C1 segment of cervical spinal cord (tissue), 14 donors: Measurements from ENCODE around the gene SLC19A1.
A peak's percentile ranks its signal among the peaks of the same experiment; 100 is the strongest.

Experiments
- DNase-seq, 14 donors: peaks; one replicate each; lab custom pipeline; 2025; lab: John Stamatoyannopoulos, UW

Gene SLC19A1

DNA sequence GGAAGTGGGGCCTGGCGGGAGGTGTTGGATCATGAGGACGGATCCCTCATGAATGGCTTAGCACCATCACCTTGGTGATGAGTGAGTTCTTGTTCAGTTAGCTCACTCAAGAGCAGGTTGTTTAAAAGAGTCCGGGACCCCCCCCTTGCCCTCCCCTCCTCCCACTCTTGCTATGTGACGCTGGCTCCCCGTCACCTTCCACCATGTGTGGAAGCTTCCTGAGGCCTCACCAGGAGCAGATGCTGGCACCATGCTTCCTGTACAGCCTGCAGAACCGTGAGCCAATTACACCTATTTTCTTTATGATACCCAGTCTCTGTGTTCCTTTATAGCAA lies 3.0 kb upstream of the SLC19A1 start:
- no peak for DNase-seq

GRCh38 chr21:45544449-45545235 lies 2.4 kb upstream of the SLC19A1 start:
- DNase-seq = no peak

DNA sequence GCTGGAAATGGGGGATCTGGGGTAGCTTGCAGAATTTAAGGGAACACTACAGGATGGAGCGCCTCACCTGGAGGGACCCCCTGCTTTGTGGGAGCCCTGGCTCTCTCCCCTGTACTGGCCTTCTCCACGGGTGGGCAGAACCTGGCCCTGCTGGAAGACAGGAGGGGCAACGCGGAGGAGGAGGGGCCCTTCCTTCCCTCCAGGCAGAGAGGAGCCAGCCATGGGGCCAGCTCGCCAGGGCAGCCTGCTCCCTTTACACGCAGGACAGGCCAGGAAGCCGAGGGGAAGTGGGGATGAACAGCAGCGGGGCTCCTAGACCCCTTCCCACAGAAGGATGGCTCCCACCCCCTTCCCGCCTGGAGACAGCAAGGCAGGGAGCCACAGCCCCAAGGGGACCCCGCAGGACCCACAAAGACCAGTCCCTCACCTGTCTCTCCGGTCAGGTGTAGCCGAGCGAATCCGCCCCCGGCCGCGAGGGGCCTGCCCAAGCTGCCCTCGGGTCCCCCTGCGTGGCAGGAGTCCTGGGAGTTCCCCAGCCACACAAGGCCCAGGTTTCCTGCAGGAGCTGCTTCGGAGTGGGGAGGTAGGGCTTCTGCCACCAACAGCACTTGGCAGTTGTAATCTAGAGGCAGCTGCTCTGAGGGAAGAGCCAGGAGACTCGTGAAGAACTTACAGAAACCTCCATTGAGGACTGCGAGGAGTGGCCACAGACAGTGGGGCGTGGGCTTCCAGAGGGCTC lies 1.6 kb upstream of the SLC19A1 start:
- DNase-seq = peak in 1 of 14 donors; percentile 13

- no peak for DNase-seq
Measured at GRCh38 chr21:45543371-45543709, 1.1 kb upstream of the SLC19A1 start.

- peak in 1 of 14 donors; percentile 53 for DNase-seq
Measured at GRCh38 chr21:45542667-45543370, 579 bp upstream of the SLC19A1 start.

- DNase-seq = peak in 7 of 14 donors; percentile 35 to 51 (median 42)
Measured at GRCh38 chr21:45541221-45542039, 810 bp downstream of the SLC19A1 start.

DNA sequence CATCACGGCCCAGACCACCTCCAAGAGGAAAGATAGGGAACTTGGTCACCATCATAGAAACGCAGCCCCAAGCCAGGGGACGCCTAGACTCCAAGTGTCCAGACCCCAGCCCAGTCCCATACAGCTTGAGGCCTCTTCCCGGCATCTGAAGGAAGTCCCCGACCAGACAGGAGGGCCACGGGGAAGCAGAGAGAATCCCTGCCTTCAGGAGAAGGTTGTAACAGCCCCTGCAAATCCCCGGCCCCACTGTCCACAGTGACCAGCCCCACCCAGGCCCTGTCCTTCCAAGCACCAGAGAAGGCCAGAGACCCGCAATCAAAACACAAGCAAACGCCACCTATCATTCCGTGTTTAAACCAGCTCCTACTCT lies 1.7 kb downstream of the SLC19A1 start:
- DNase-seq = no peak

DNA sequence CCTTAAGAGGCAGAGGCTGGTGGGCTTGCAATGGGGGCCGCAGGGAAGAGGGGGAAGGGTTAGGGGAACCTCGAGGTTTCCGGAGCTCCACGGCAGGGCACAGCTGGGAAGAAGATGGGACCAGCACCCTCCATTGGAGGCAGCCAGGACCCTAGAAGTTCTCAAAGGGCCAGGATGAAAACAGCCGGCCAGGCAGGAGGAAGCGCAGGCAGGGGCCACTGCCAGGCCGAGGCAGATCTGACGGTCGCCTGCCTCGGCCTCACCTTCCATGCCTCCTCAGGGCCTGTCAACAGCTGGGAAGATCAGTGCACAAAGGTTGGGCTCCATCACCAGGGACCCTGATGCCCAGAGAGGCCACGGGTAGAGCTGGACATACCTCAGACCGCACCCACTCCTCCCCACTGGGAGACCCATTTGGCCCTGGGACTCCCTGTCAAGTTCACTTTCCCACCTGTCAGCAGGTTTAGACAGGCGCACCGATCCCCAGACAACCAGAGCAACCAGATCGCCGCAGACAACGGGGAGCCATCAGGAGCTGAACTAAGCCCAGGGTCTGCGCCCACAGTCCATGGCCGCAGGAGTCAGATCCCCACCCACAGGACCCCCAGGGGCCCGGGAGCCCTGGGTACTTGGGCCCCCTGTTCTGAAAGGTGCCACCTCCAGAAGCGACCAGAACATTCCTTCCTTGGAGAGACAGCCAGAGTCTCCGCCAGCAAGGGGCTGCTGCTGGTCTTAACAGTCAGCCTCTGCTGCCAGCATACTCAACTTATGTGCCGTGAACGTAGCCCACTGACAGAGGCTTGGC lies 2.2 kb downstream of the SLC19A1 start:
- DNase-seq = no peak

DNA sequence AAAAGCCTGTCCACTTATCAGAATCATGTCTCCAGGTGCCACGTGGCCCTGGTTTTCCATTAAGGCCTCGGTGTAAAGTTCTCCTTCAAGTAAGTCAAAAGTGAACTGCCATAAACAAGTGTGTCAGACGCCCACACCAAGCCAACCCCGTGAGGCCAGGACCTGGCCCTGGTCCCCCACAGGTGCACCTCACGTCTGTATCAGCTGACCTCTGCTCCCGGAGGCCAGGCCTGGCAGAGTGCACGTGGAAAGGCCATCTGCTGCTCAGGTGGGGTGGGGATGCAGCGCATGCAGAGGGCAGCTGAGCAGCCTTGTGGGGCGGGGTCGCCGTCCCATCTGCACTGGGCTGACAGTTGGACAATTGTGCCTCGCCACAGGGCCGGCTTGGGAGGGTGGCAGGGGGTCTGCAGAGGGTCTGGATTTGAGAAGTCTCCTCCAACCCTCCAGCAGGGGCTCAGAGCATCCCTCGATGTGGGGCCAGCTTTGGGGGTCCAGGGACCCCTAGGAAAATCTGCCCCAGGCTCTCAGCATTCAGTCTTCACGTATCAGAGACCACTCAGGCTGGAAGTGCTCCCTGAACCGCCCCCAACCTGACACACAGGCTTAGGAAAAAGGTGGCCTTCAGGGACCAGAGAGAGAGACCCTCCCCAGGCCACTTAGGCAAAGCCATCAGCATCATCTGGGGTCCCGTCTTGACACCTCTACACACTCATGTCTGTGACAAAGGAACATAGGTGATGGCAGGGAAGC lies 3.0 kb downstream of the SLC19A1 start:
- no peak for DNase-seq

DNA sequence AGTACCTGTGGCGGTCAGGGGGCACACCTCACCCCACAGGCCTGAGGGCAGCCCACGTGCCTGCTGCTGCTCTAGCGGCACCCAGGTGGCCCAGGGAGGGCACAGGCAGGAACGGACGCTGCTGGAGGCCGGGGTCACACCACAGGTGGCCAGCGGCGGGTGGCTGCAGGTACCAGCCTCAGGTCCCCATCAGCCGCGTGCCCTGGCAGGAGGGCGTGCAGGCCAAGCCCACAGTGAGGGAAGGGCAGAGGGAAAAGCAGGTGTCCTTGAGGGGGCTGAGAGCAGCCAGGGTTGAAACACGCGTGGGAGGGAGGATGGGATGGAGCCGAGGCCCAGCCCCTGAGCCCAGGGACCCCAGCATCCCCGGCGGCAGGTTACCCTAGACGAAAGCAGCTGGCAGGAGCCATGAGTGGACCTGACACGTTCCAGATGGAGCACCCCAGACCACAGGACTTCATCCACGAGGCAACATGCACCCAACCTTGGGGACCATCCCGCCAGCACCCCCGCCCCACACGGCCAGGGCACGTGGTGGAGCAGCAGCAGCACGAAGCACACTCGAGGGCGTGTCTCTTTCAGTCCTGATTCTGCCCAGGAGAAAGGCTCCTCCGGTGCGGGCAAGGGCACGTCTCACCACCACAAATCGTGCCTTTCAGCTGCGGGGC lies 3.7 kb downstream of the SLC19A1 start:
- no peak for DNase-seq

DNA sequence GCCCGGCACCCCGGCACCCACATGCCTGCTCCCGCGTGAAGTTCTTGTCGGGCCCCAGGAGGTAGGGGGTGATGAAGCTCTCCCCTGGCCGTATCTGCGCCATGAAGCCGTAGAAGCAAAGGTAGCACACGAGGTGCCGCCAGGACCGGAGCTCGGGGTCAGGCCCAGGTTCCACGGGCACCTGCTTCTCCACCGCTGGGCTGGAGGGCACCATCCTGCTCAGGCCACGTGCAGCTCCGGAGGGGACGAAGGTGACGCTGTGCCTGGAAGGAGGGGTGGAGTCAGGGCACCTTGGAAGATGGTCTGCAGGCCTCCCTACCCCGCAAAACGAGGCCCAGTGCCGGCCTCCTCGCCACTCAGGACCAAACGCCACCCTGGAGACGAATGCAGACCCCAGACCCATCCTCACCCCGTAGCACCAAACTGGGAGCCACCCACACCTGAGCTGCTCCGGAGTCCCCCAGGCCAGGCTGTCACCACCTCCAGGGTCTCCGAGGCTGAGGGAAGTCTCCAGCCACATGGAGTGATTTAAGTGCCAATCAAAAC lies 4.4 kb downstream of the SLC19A1 start:
- DNase-seq = no peak

DNA sequence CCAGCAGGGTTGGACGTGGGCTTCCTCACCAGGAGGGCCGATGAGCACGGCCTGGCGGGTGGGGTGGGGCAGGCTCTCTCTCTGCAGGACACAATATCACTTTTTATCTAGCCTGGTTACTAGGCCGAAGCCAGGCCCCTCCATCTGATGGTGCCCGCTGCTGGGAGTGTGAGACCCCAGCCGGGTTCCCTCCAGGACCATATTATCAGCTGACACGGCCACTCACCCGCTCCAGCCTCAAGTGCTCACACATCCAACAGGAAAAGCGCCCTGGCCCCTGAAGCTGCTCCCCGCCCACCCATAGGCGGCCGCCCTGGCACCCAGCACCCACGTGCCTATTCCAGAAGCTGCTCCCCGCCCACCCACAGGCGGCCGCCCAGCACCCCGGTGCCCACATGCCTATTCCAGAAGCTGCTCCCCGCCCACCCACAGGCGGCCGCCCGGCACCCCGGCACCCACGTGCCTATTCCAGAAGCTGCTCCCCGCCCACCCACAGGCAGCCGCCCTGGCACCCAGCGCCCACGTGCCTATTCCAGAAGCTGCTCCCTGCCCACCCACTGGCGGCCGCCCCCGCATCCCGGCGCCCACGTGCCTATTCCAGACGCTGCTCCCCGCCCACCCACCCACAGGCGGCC lies 5.0 kb downstream of the SLC19A1 start:
- no peak for DNase-seq

- DNase-seq = peak in 1 of 14 donors; percentile 43
Measured at GRCh38 chr21:45536301-45537081, 5.7 kb downstream of the SLC19A1 start.

- peak in 8 of 14 donors; percentile 36 to 60 (median 46) for DNase-seq
Measured at GRCh38 chr21:45535341-45536081, 6.7 kb downstream of the SLC19A1 start.

DNA sequence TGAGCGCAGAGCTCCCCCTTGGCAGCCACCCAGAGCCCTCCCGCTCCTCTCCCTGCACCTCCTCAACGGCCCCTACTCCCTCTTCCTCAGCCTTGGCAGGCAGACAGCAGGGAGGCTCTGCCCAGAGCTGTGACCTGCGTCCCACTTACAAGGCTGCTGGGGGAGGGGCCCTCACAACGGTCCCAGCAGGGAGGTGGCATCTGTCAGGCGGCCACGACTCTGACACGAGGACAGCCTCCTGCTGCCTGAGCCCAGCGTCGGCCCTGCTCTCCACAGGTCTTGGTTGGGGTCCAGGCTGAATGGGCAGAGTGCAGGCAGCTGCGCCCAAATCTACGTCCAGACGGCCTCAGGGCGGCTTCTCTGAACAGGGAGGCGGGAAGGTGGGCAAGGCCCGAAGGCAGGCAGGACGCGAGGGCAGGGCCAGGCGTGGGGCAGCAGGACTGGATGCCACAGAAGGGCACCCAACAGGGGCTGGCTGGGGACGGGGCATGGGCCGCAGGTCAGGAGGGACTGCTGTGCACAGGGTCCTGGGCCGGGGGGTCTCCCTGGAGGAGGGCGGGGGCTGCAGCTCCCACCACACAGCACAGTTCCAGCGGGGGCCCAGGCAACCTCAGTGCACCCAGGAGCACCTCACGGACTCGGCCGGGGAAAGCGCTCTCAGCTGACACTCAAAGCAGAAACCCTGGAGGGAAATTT lies 7.5 kb downstream of the SLC19A1 start:
- peak in 8 of 14 donors; percentile 41 to 73 (median 64) for DNase-seq

DNA sequence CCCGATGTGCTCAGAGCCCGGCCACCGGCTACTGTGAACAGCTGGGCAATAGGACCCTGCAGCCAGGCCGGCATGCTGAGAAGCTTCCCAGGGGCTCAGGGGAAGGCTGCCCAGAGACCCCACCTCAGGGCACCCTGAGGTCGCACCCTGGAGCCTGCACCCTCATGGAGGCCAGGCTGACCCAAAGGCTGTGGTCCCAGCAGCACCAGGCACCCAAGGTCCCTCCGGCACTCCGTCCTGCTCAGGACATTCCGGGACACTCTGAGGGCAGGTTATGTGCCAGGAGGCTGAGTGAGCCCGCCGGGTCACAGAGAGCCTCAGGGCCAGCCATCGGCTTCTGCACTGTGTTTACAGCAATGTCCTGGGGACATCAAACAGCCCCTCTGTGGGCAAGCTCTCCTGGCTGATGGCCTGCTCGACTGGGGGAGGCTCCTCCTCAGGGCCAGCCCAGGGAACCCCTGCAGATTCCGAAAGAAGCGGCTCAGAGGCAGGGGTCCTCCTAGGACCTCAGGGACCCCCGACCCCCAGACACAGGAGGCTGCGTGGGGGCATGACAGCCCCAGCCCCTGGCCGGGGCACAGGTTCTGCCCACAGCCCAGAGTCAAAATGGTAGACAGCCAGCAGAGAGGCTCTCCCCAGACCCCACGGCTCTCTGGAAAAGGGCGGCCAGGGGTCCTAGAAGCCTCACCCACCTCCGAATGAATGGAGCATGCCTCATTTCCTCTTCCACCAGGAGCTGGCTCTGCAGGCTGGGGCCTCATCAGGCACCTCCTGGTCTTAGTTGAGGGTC lies 8.2 kb downstream of the SLC19A1 start:
- DNase-seq = no peak
